SHP77 treated with DMSO at 0.1 percent for 48 hours (cell line): Measurements from ENCODE around the gene RMND5B.
A peak's percentile ranks its signal among the peaks of the same experiment; 100 is the strongest.
"Not testable (repeated sequence)": the region's sequence is repeated elsewhere in the genome, so short reads cannot be mapped to it uniquely, and the experiment has no call there.

Experiments used
- DNase-seq: peaks from one replicate; lab custom pipeline; 2025; lab: John Stamatoyannopoulos, UW

Gene RMND5B

GRCh38 chr5:178114325-178115135 is 16.3 kb upstream of the RMND5B start:
- no peak for DNase-seq

- no peak for DNase-seq
Observed at GRCh38 chr5:178115136-178115813, 15.5 kb upstream of the RMND5B start.

GRCh38 chr5:178115814-178116142 is 15.0 kb upstream of the RMND5B start:
- DNase-seq, result no peak

- DNase-seq, result no peak
Observed at GRCh38 chr5:178116143-178116885, 14.5 kb upstream of the RMND5B start.

DNA sequence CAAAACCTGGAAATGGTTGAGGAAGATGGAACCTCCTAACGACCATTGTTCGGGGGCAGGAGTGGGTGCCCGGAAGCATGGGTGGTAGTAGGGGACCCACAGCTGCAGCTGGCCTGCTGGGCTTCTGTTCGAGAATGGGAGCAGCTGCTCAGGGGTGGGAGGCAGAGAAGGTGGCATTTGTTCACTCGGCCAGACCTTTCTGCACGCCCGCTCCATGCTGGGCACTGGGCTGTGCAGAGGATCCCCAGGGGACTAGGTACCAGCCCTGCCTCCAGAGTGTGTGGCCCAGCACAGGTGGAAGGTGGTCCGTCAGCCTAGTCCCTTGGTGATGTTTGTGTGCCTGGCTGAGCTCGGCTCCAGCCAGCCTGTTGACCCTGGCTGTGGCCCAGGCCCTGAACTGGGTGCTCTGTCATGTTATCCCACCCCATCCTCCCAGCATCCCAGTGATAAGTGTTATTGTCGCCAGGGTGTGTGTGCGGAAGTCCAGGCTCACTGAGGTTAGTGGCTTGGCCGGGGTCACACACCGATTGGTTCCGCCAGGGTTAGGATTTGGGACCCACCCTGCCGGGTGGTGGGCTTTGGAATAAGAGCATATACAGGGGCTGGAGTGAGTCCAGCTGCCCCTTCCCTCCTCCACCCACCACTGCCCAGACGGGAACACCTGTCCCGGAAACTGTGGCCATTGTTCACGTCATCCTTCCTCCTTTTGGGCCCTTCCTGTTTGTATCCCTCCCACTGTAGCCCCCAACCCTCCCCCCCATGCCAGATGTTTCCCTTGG is 12.7 kb upstream of the RMND5B start:
- no peak for DNase-seq

- no peak for DNase-seq
Observed at GRCh38 chr5:178119915-178120606, 10.8 kb upstream of the RMND5B start.

- DNase-seq, result peak; percentile 93
Observed at GRCh38 chr5:178120607-178121357, 10.0 kb upstream of the RMND5B start.

DNA sequence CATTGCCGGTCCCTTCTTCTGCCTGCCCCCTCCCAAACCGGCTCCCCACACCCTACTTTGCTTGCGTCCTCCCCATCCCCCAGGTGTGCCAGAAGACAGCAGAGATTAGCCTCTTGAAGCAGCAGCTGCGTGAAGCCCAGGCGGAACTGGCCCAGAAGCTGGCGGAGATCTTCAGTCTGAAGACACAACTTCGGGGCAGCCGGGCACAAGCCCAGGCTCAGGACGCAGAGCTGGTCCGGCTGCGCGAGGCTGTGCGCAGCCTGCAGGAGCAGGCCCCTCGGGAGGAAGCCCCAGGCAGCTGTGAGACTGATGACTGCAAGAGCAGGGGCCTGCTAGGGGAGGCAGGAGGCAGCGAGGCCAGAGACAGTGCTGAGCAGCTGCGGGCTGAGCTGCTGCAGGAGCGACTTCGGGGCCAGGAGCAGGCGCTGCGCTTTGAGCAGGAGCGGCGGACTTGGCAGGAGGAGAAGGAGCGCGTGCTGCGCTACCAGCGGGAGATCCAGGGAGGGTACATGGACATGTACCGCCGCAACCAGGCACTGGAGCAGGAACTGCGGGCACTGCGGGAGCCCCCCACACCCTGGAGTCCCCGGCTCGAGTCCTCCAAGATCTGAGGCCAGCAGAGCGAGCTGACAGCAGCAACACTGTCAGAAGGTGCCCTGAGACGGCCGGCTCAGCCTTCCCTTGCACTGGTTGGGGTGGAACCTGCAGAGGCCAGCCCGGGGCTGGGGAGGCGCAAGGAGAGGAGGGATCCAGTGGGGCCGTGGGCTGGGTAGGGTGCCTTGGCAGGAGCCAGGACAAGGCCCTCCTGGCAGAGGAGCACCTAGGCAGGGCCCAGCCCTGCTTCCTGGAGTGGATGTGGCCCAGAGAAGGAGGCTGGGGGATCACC is 9.2 kb upstream of the RMND5B start:
- DNase-seq, result peak; percentile 51

DNA sequence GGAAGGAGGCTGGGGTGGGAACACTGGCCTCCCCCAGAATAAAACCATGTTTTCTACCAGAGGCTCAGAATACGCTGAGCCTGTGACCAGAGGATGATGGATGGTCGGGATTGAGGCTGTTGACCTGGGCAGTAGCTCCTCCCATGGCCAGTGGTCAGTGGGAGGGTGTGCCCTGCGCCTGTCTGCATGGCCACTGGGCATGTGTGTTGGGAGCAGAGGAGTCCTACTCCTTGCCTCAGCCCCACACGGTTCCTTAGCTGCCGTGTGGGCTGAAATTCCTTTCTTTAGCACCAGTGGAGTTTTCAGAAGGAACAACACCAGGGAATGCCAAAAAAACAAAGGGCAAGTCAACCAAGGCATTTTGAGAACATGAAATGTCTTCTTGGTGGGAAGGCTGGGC is 8.5 kb upstream of the RMND5B start:
- DNase-seq, result no peak

DNA sequence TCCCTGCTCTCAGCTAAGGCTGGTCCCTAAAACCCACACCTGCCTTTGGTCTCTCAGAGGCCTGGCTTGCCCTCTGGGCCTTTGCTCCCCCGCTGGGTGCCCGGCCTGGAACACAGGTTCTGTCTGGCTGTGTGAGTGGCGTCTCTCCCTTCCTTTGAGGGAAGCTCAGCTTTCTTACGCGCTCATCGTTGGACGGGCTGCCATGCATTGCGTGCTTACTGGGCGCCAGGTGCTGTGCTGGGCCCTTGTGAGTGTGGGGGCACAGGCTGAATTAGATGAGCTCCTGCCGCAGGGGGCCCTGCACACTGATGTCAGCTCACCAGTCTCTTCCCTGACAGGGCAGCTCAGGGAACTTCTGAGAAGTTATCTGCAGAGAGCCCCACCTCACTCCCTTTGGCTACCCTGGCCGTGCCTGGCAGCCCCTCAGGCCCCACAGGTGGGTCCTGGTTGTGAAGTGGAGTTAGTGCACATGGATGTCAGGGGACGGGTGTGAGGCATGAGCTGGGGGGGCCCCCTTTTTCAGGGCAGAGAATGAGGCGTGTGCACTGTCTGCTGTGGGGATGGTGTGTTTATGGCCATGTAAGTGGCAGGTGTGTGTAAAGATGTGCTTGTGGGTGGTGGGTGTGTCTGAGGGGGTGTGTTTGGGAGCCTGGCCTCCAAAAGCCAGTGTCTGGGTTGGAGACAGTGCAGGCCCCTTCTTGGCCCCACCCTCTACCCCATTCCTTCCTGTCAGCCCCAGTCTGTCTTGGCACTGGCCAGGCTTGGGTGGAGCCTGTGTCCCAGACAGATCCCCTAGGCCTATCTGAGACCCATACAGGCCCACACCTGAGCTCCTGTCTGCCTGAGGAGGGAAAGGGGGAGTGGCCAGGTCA is 7.5 kb upstream of the RMND5B start:
- DNase-seq, result no peak

GRCh38 chr5:178123966-178124925 is 6.6 kb upstream of the RMND5B start:
- no peak for DNase-seq

DNA sequence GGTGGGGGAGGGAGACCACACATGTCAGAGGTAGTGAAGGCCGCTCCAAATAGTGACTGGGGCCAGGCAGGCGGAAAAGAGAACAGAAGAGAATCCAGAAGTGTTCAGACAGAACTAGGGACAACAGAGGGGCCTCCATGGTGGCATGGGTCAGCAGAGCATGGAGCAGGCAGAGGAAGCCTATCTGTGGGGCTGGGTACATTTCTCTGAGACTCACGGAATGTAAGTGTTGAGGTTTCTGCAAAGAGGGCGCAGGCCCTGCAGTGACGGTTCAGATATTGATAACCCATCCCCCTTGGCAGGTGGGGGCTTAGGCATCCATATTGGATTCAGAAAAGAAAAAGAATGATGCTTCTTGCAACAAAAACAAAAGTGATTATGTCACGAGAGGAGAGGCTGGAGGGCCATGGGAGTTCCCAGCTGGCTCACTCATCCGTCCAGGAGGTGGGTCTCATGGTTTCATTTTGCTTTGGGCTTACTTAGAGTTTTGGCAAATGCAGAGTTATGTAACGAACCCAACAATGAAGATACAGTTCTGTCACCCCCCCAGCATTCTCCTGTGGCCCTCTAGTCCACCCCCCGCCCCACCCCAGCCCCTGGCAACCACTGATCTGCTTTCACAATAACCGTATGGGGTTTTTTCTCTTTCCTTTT is 5.4 kb upstream of the RMND5B start:
- DNase-seq, result no peak

GRCh38 chr5:178126556-178126955 is 4.3 kb upstream of the RMND5B start:
- DNase-seq, result no peak

DNA sequence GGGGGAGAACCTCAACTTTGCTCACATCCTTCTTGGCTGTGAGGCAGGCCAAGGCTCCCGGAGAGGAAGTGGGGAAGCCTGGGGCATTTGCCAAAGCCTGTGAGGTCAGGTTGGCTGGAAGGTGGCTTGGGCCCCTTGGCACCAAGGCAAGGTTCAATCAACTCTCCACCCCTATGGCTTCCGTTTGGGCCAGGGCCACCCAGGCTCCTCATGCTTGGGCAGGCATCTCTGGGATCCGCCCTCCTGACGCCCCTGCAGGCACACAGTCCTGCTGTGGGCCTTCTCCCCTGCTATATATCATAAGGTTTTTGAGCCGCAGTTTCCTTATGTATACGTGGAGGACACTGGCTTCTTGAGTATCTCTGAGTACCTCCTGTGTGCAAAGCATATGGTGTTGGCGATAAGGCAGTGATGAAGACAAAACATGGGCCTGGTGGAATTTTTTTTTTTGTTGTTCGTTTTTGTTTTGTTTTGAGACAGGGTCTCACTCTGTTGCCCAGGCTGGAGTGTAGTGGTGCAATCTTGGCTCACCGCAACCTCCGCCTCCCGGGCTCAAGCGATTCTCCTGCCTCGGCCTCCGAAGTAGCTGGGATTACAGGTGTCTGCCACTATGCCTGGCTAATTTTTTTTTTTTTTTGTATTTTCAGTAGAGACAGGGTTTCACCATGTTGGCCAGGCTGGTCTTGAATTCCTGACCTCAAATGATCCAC is 3.4 kb upstream of the RMND5B start:
- not testable (repeated sequence) for DNase-seq

DNA sequence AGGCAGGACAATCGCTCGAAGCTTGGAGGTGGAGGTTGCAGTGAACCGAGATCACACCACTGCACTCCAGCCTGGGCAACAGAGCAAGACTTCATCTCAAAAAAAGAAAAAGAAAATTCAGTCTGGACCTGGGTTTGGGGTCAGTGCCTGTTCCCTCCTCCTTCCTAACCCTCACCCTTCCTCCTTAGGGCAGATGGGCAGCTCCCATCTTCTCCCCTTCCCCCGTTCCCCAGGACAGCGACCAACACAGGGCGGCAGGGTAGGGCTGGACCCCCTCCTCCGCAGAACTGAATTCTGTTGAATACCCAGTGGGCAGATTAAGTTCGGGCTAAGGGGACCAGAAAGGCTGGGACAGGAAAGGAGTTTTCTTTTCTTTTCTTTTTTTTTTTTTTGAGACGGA is 1.5 kb upstream of the RMND5B start:
- no peak for DNase-seq

GRCh38 chr5:178130234-178130575 is 609 bp upstream of the RMND5B start:
- peak; percentile 44 for DNase-seq
